ENCODE measurements around the gene CREB3L1. TPM values are rescaled to one million over a fixed set of nuclear protein-coding genes. Genes with fewer than 3 reads are reported as not detected.
A peak's percentile ranks its signal among the peaks of the same experiment; 100 is the strongest.

CREB3L1 gene
- total and polyA plus RNA-seq, 2 donors from 2014 or later = 2.5 to 7.3 TPM

- Histone ChIP-seq H3K4me3 (ENCODE audit: low read length in 3 of 3) (peak overlapping the region in 1 of 3 donors; percentile 21), H3K36me3 (ENCODE audit: control insufficient read depth in 2 of 3, insufficient read depth in 3 of 3, low read length in 3 of 3) (no peaks in the 10 kb centered on the region), H3K9me3 (ENCODE audit: control insufficient read depth in 2 of 3, insufficient read depth in 1 of 3, low read length in 3 of 3) (no peaks in the 10 kb centered on the region), H3K27ac (ENCODE audit: low read depth in 2 of 2, low read length in 2 of 2) (peak overlapping the region; percentile 26 to 71), H3K27me3 (ENCODE audit: control insufficient read depth, insufficient read depth, low read length) (no peaks in the 10 kb centered on the region), H3K4me1 (ENCODE audit: control insufficient read depth in 2 of 3, insufficient read depth in 2 of 3, low read depth in 1 of 3, low read length in 3 of 3) (peaks cover 0 to 44% (median 24%) of the 10 kb centered on the region in 3 donors), H3K9ac (ENCODE audit: low read length in 3 of 3) (peak overlapping the region in 1 of 3 donors; percentile 61)
- intact Hi-C loops (cut with DNase I) = no loop called here
- no peak for FAIRE-seq
- no peak for DNase-seq
- no peak for TF ChIP-seq CTCF (IDR thresholded peaks at IDR 0.05; ENCODE audit: borderline replicate concordance, extremely low read depth, insufficient read depth)
These were observed 83.4 kb downstream of the CREB3L1 start for GRCh38 chr11:46360878-46361277.

GRCh38 chr11:46361283-46362155 is 84.1 kb downstream of the CREB3L1 start:
- no peaks in the 10 kb centered on the region for H3K9me3 ChIP-seq (ENCODE audit: control insufficient read depth in 2 of 3, insufficient read depth in 1 of 3, low read length in 3 of 3)
- peak overlapping the region in 1 of 3 donors; percentile 21 for H3K4me3 ChIP-seq (ENCODE audit: low read length in 3 of 3)
- peak overlapping the region in 2 of 3 donors; percentile 33 to 61 for H3K9ac ChIP-seq (ENCODE audit: low read length in 3 of 3)
- H3K4me1 ChIP-seq (ENCODE audit: control insufficient read depth in 2 of 3, insufficient read depth in 2 of 3, low read depth in 1 of 3, low read length in 3 of 3) = peaks cover 0 to 44% (median 21%) of the 10 kb centered on the region in 3 donors
- H3K36me3 ChIP-seq (ENCODE audit: control insufficient read depth in 2 of 3, insufficient read depth in 3 of 3, low read length in 3 of 3) = no peaks in the 10 kb centered on the region
- FAIRE-seq (no peak), DNase-seq (peak; percentile 76 to 90 (median 88))
- intact Hi-C loops (cut with DNase I) = no loop called here
- H3K27me3 ChIP-seq (ENCODE audit: control insufficient read depth, insufficient read depth, low read length) = no peaks in the 10 kb centered on the region
- H3K27ac ChIP-seq (ENCODE audit: low read depth in 2 of 2, low read length in 2 of 2) = peak overlapping the region; percentile 26 to 71
- TF ChIP-seq CTCF (IDR thresholded peaks at IDR 0.05; ENCODE audit: borderline replicate concordance, extremely low read depth, insufficient read depth) = no peak

- Histone ChIP-seq H3K4me1 (ENCODE audit: control insufficient read depth in 2 of 3, insufficient read depth in 2 of 3, low read depth in 1 of 3, low read length in 3 of 3) (peaks cover 0 to 39% (median 14%) of the 10 kb centered on the region in 3 donors), H3K9me3 (ENCODE audit: control insufficient read depth in 2 of 3, insufficient read depth in 1 of 3, low read length in 3 of 3) (no peaks in the 10 kb centered on the region), H3K4me3 (ENCODE audit: low read length in 3 of 3) (no peak overlapping the region), H3K36me3 (ENCODE audit: control insufficient read depth in 2 of 3, insufficient read depth in 3 of 3, low read length in 3 of 3) (no peaks in the 10 kb centered on the region), H3K9ac (ENCODE audit: low read length in 3 of 3) (peak overlapping the region in 1 of 3 donors; percentile 61), H3K27me3 (ENCODE audit: control insufficient read depth, insufficient read depth, low read length) (no peaks in the 10 kb centered on the region), H3K27ac (ENCODE audit: low read depth in 2 of 2, low read length in 2 of 2) (peak overlapping the region; percentile 67 to 74)
- intact Hi-C loops (cut with DNase I) = no loop called here
- DNase-seq (peak in 1 of 5 donors; percentile 71), FAIRE-seq (no peak)
- TF ChIP-seq CTCF (IDR thresholded peaks at IDR 0.05; ENCODE audit: borderline replicate concordance, extremely low read depth, insufficient read depth) = no peak
These were observed 84.9 kb downstream of the CREB3L1 start for GRCh38 chr11:46362156-46363030.

Data from kidney (tissue), 14 donors.